ENCODE data around the gene IRAK2.
"Not testable (repeated sequence)": the region's sequence is repeated elsewhere in the genome, so short reads cannot be mapped to it uniquely, and the experiment has no call there.

DNA sequence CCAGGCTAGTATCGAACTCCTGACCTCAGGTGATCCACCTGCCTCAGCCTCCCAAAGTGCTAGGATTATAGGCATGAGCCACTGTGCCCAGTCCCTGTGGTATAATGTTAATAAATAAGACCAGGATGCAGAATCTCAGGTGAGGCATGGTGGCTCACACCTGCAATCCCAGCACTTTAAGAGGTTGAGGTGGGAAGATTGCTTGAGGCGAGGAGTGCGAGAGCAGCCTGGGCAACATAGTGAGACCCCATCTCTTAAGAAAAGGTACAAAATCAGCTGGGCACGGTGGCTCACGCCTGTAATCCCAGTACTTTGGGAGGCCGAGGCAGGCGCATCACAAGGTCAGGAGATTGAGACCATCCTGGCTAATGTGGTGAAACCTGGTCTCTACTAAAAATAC lies 10.6 kb downstream of the IRAK2 start:
- not testable (repeated sequence) for TF ChIP-seq CTCF, POLR2A (IDR thresholded peaks at IDR 0.05)
